H1 (cell line): Measurements from ENCODE around the gene PKIB. TPM values are rescaled to one million over a fixed set of nuclear protein-coding genes. Genes with fewer than 3 reads are reported as not detected.

ENCODE experiments used
- BACH1 ChIP-seq: IDR thresholded peaks from 2 replicates; pipeline ENCODE4 v1.6.1; 2012; ENCODE audit warnings: low read length, improper control_type of control experiment
- KDM5A ChIP-seq: fragments of 200-600 bp; IDR thresholded peaks from 2 replicates; pipeline ENCODE4 v1.7.1; 2012; ENCODE audit warnings: mild to moderate bottlenecking, low read length, inconsistent platforms, mixed read lengths
- TEAD4 ChIP-seq: IDR thresholded peaks from 2 replicates; pipeline ENCODE4 v1.6.1; 2012; ENCODE audit warnings: low read depth, low read length, inconsistent platforms, mixed read lengths
- polyA plus RNA-seq, 7 experiments: library from polyadenylated mRNA; depleted of rRNA in 3 of 7; stranded (reverse) in 5 of 7; unstranded in 2 of 7; fragments of >200 nt in 5 of 7; fragments of 200-250 nt in 2 of 7; gene quantifications; 1 replicate in 5 of 7; 2 replicates in 1 of 7; 4 replicates in 1 of 7; pipeline versions ENCODE4 v1.2.1 to v1.2.3, GENCODE V29; 2011 to 2013; ENCODE audit warnings: missing spikeins in 2 of 7, mixed read lengths in 2 of 7
- total RNA-seq: library from RNA; stranded (reverse); fragmentation: NEBNext Ultra II Directional; extraction: Animal tissue kit (Norgen Biotek cat#: 25700); gene quantifications from 2 replicates; pipeline ENCODE4 v1.2.1, GENCODE V29; 2021
- TF ChIP-seq, protein P1 (sequence below): fragments of 300-600 bp; sonication (generic); IDR thresholded peaks from 2 replicates; pipeline ENCODE4 v1.7.1; 2012; ENCODE audit warnings: low read length, moderate library complexity, mild to moderate bottlenecking, inconsistent platforms; ENCODE audit not compliant: insufficient replicate concordance

The PKIB gene
- total and polyA plus RNA-seq, 2 of the 8 experiments (the other 6 are each of a cell fraction or from before 2014, with no cell fraction given): 13.5 to 73.3 TPM

GRCh38 chr6:122619309-122619708 lies 9.1 kb downstream of the PKIB start (continued):
- TF ChIP-seq, protein P1, sequence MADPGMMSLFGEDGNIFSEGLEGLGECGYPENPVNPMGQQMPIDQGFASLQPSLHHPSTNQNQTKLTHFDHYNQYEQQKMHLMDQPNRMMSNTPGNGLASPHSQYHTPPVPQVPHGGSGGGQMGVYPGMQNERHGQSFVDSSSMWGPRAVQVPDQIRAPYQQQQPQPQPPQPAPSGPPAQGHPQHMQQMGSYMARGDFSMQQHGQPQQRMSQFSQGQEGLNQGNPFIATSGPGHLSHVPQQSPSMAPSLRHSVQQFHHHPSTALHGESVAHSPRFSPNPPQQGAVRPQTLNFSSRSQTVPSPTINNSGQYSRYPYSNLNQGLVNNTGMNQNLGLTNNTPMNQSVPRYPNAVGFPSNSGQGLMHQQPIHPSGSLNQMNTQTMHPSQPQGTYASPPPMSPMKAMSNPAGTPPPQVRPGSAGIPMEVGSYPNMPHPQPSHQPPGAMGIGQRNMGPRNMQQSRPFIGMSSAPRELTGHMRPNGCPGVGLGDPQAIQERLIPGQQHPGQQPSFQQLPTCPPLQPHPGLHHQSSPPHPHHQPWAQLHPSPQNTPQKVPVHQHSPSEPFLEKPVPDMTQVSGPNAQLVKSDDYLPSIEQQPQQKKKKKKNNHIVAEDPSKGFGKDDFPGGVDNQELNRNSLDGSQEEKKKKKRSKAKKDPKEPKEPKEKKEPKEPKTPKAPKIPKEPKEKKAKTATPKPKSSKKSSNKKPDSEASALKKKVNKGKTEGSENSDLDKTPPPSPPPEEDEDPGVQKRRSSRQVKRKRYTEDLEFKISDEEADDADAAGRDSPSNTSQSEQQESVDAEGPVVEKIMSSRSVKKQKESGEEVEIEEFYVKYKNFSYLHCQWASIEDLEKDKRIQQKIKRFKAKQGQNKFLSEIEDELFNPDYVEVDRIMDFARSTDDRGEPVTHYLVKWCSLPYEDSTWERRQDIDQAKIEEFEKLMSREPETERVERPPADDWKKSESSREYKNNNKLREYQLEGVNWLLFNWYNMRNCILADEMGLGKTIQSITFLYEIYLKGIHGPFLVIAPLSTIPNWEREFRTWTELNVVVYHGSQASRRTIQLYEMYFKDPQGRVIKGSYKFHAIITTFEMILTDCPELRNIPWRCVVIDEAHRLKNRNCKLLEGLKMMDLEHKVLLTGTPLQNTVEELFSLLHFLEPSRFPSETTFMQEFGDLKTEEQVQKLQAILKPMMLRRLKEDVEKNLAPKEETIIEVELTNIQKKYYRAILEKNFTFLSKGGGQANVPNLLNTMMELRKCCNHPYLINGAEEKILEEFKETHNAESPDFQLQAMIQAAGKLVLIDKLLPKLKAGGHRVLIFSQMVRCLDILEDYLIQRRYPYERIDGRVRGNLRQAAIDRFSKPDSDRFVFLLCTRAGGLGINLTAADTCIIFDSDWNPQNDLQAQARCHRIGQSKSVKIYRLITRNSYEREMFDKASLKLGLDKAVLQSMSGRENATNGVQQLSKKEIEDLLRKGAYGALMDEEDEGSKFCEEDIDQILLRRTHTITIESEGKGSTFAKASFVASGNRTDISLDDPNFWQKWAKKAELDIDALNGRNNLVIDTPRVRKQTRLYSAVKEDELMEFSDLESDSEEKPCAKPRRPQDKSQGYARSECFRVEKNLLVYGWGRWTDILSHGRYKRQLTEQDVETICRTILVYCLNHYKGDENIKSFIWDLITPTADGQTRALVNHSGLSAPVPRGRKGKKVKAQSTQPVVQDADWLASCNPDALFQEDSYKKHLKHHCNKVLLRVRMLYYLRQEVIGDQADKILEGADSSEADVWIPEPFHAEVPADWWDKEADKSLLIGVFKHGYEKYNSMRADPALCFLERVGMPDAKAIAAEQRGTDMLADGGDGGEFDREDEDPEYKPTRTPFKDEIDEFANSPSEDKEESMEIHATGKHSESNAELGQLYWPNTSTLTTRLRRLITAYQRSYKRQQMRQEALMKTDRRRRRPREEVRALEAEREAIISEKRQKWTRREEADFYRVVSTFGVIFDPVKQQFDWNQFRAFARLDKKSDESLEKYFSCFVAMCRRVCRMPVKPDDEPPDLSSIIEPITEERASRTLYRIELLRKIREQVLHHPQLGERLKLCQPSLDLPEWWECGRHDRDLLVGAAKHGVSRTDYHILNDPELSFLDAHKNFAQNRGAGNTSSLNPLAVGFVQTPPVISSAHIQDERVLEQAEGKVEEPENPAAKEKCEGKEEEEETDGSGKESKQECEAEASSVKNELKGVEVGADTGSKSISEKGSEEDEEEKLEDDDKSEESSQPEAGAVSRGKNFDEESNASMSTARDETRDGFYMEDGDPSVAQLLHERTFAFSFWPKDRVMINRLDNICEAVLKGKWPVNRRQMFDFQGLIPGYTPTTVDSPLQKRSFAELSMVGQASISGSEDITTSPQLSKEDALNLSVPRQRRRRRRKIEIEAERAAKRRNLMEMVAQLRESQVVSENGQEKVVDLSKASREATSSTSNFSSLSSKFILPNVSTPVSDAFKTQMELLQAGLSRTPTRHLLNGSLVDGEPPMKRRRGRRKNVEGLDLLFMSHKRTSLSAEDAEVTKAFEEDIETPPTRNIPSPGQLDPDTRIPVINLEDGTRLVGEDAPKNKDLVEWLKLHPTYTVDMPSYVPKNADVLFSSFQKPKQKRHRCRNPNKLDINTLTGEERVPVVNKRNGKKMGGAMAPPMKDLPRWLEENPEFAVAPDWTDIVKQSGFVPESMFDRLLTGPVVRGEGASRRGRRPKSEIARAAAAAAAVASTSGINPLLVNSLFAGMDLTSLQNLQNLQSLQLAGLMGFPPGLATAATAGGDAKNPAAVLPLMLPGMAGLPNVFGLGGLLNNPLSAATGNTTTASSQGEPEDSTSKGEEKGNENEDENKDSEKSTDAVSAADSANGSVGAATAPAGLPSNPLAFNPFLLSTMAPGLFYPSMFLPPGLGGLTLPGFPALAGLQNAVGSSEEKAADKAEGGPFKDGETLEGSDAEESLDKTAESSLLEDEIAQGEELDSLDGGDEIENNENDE: no peak
- TF ChIP-seq KDM5A (no peak), BACH1 (no peak), TEAD4 (no peak)
